HG02642 (cell line): Measurements from ENCODE around the gene NINJ1.

Experiments used
- ATAC-seq: cut with Tn5 transposase; IDR thresholded peaks from one replicate; pipeline ENCODE4 v1.9.1; 2021; ENCODE audit warnings: mild to moderate bottlenecking; ENCODE audit not compliant: unreplicated experiment, poor library complexity

The NINJ1 gene

GRCh38 chr9:93076792-93077128, 57.3 kb downstream of the NINJ1 start:
- no peak for ATAC-seq

- no peak for ATAC-seq
These were observed 57.8 kb downstream of the NINJ1 start for GRCh38 chr9:93076101-93076791.

GRCh38 chr9:93072383-93072795, 61.7 kb downstream of the NINJ1 start:
- no peak for ATAC-seq
